Measurements from ENCODE around the gene VIPR2. TPM values are rescaled to one million over a fixed set of nuclear protein-coding genes. Genes with fewer than 3 reads are reported as not detected.

Gene VIPR2
- total RNA-seq, 1 donor from 2014 or later: not detected

DNA sequence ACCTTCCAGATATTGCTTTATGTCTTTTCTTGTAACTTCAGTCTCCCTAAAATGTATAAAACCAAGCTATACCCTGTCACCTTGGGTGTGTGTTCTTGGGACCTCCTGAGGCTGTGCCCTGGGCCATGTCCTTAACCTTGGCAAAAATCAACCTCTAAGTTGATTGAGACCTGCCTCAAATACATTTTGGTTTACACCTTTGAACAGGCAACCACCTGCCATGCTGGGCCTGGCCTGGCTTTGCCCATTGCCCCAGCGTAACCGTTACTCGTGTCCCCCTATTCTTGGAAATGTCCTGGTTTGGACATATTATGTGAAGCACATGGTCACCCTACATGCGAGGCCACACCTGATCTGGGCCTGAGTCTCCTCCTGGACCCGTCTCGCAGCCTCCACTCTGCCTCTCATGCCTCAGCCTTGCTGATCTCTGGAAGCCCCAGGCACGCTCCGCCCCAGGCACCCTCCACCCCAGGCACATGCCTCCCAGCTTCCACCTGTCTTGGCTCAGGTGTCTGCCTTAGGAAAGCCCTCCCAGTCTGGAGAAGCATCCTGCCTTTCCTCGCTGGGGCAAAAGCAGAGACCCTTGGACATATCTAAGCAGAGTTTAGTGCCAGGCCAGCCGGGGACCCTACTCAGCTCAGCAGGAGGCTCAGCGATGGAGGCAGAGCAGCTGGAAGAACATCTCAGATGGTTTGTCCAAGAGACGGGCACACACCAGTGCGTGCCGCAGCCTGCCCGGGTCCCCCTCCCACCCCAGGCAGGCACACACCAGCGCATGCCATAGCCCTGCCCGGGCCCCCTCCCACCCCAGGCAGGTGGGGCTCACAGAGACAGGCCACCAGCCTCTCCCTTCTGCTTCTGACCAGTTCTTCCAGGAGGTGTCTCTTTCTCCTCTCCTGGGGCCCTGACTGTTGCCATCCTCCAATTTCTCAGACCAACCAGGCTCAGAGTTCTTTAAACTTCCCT is 4.0 kb upstream of the VIPR2 start:
- TF ChIP-seq CTCF (IDR thresholded peaks at IDR 0.05; ENCODE audit: insufficient read depth, low read length, severe bottlenecking): no peak
- Histone ChIP-seq H3K27me3 (ENCODE audit: control insufficient read depth, insufficient read depth, low read length) (peaks cover 4% of the 10 kb centered on the region), H3K36me3 (ENCODE audit: control insufficient read depth, insufficient read depth, low read length) (no peaks in the 10 kb centered on the region), H3K4me3 (ENCODE audit: low read depth, low read length) (no peak overlapping the region)
- FAIRE-seq: no peak
- DNase-seq (ENCODE audit: low read depth): no peak

DNA sequence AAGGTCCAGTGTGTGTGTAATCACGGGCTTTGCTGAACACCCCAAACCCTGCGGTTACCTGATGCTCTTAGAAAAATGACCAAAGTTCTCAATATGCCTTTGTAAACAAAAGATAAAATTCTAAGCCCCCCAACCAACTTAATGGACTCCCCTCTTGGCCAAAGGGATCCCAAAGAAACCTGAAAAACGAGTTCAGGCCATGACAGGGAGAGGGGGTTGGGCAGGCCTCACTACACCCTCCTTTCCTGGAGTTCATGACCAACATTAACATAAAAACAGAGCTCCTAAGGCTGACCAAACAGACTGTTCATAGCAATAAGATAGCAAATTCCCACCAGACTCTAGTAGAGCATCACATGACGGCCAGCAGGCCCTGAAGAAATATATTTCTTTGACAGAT is 3.0 kb upstream of the VIPR2 start:
- Histone ChIP-seq H3K27me3 (ENCODE audit: control insufficient read depth, insufficient read depth, low read length) (peaks cover 5% of the 10 kb centered on the region), H3K4me3 (ENCODE audit: low read depth, low read length) (no peak overlapping the region), H3K36me3 (ENCODE audit: control insufficient read depth, insufficient read depth, low read length) (no peaks in the 10 kb centered on the region)
- TF ChIP-seq CTCF (IDR thresholded peaks at IDR 0.05; ENCODE audit: insufficient read depth, low read length, severe bottlenecking): no peak
- FAIRE-seq: no peak
- no peak for DNase-seq (ENCODE audit: low read depth)

GRCh38 chr7:159147246-159147645 is 2.6 kb upstream of the VIPR2 start:
- no peak for FAIRE-seq
- no peaks in the 10 kb centered on the region for H3K36me3 ChIP-seq (ENCODE audit: control insufficient read depth, insufficient read depth, low read length)
- H3K4me3 ChIP-seq (ENCODE audit: low read depth, low read length): no peak overlapping the region
- no peak for DNase-seq (ENCODE audit: low read depth)
- peaks cover 5% of the 10 kb centered on the region for H3K27me3 ChIP-seq (ENCODE audit: control insufficient read depth, insufficient read depth, low read length)
- no peak for TF ChIP-seq CTCF (IDR thresholded peaks at IDR 0.05; ENCODE audit: insufficient read depth, low read length, severe bottlenecking)

GRCh38 chr7:159146084-159146858 is 1.6 kb upstream of the VIPR2 start:
- FAIRE-seq (no peak), DNase-seq (ENCODE audit: low read depth) (no peak)
- Histone ChIP-seq H3K27me3 (ENCODE audit: control insufficient read depth, insufficient read depth, low read length) (peaks cover 5% of the 10 kb centered on the region), H3K4me3 (ENCODE audit: low read depth, low read length) (no peak overlapping the region), H3K36me3 (ENCODE audit: control insufficient read depth, insufficient read depth, low read length) (no peaks in the 10 kb centered on the region)
- TF ChIP-seq CTCF (IDR thresholded peaks at IDR 0.05; ENCODE audit: insufficient read depth, low read length, severe bottlenecking): no peak

DNA sequence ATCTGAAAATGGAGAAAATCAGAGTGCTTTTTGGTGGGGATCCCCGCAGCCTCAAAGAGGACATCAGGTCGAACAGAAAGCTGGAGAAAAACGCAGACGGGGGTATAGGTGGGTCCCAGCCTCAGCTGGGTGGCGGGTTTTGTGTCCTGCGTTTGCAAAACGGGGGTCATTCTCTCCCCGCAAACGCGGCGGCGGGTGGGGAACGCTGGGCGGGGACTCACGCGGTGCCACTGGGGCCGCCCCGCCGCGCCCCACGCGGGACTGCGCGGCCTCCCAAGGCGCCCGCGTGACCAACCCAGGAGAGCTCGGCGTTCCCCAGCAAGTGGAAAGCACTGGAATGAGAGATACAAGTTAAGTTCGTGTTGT is 806 bp upstream of the VIPR2 start:
- FAIRE-seq: no peak
- TF ChIP-seq CTCF (IDR thresholded peaks at IDR 0.05; ENCODE audit: insufficient read depth, low read length, severe bottlenecking): no peak

More for the DNA sequence above, 806 bp upstream of the VIPR2 start:
- Histone ChIP-seq H3K4me3 (ENCODE audit: low read depth, low read length) (no peak overlapping the region), H3K27me3 (ENCODE audit: control insufficient read depth, insufficient read depth, low read length) (peaks cover 5% of the 10 kb centered on the region), H3K36me3 (ENCODE audit: control insufficient read depth, insufficient read depth, low read length) (no peaks in the 10 kb centered on the region)
- DNase-seq (ENCODE audit: low read depth): no peak

Data from bronchial epithelial cell (primary cell).